ENCODE results near the gene TAS1R3. TPM values are rescaled to one million over a fixed set of nuclear protein-coding genes. Genes with fewer than 3 reads are reported as not detected.
"Not testable (repeated sequence)": the region's sequence is repeated elsewhere in the genome, so short reads cannot be mapped to it uniquely, and the experiment has no call there.

TAS1R3 gene
- total RNA-seq, 1 experiment from 2014 or later: 0.22 TPM

DNA sequence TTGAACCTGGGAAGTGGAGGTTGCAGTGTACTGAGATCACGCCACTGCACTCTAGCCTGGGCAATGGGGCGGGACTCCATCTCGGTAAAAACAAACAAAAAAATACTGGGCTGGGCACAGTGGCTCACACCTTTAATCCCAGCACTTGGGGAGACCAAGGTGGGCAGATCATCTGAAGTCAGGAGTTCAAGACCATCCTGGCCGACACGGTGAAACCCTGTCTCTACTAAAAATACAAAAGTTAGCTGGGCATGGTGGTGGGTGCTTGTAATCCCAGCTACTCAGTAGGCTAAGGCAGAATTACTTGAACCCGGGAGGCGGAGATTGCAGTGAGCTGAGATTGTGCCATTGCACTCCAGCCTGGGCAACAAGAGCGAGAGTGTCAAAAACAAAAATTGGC is 14.9 kb upstream of the TAS1R3 start:
- ChIA-PET CTCF (interaction anchor here (1.0 to 3.0 kb wide), 5 partner anchors 11 to 36 kb away, joined by 5 to 10 read pairs (median 5); no protein-coding TSS in a partner anchor), POLR2A (interaction anchor here (1.1 to 1.3 kb wide), 2 partner anchors 12 to 16 kb away, joined by 5 to 7 read pairs; no protein-coding TSS in a partner anchor)
- H3K4me1 Mint-ChIP-seq: peaks cover 15% of the 10 kb centered on the region
- not testable (repeated sequence) for DNase-seq (ENCODE audit: low spot score); ATAC-seq; H3K9me3 Mint-ChIP-seq; H3K27me3 Mint-ChIP-seq (ENCODE audit: low read depth); H3K4me3 Mint-ChIP-seq
- H3K27ac Mint-ChIP-seq: peak overlapping the region; percentile 91
- peaks cover 24% of the 10 kb centered on the region for H3K36me3 Mint-ChIP-seq

DNA sequence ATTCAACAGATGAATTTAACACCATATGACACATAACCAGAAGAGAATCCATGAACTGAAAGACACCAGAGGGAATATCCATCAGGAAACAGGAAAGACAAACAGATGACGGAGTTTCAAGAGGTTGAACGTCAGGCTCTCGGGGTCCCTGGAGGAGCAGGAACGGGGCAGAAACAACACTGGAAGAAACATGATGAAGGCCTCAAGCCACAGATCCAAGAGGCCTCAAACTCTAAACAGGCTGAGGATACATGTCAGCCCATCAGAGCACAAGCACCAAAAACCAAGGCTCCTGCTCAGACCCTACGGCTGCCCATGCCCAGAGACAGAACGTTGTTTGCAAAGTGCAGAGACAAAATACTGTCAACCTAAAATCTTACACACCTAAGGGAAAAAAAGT is 13.7 kb upstream of the TAS1R3 start:
- Mint-ChIP-seq H3K9me3 (no peaks in the 10 kb centered on the region), H3K4me1 (peaks cover 18% of the 10 kb centered on the region), H3K36me3 (peaks cover 24% of the 10 kb centered on the region), H3K4me3 (no peak overlapping the region), H3K27me3 (ENCODE audit: low read depth) (no peaks in the 10 kb centered on the region), H3K27ac (peak overlapping the region; percentile 65)
- DNase-seq (ENCODE audit: low spot score): no peak
- TF ChIP-seq GRHL2 (CRISPR knock-in tag; IDR thresholded peaks at IDR 0.05; ENCODE audit: insufficient replicate concordance, severe bottlenecking) (no peak), ZBTB21 (CRISPR knock-in tag; IDR thresholded peaks at IDR 0.05; ENCODE audit: borderline replicate concordance) (no peak), MXD4 (CRISPR knock-in tag; IDR thresholded peaks at IDR 0.05; ENCODE audit: borderline replicate concordance) (no peak)
- TF ChIP-seq, protein P1, sequence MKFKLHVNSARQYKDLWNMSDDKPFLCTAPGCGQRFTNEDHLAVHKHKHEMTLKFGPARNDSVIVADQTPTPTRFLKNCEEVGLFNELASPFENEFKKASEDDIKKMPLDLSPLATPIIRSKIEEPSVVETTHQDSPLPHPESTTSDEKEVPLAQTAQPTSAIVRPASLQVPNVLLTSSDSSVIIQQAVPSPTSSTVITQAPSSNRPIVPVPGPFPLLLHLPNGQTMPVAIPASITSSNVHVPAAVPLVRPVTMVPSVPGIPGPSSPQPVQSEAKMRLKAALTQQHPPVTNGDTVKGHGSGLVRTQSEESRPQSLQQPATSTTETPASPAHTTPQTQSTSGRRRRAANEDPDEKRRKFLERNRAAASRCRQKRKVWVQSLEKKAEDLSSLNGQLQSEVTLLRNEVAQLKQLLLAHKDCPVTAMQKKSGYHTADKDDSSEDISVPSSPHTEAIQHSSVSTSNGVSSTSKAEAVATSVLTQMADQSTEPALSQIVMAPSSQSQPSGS (CRISPR knock-in tag; IDR thresholded peaks at IDR 0.05; ENCODE audit: borderline replicate concordance, low read depth): no peak
- POLR2A ChIA-PET: no interaction called here
- CTCF ChIA-PET: interaction anchor here (3.0 kb wide), 1 partner anchor 17 kb away, joined by 10 read pairs; no protein-coding TSS in a partner anchor
- no peak for ATAC-seq

DNA sequence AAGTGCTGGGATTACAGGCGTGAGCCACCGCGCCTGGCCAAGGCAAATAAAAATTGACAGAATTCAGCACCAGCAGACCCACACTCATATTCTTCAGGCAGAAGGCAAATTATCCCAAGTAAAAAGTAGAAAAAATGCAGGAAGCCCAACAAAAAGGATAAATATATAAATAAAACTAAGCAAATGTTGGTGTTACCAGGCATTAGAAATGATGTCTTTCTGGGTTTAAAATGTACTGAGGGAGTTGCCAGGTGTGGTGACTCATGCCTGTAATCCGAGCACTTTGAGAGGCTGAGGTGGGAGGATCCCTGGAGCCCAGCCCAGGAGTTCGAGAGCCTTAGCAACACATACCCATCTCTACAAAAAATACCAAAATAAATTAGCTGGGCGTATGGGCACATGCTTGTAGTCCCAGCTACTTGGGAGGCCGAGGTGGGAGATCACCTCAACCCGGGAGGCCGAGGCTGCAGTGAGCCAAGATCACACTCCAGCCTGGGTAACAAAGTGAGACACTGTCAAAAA is 12.9 kb upstream of the TAS1R3 start:
- no peak for TF ChIP-seq ZNF219 (CRISPR knock-in tag; IDR thresholded peaks at IDR 0.05; ENCODE audit: borderline replicate concordance)
- TF ChIP-seq, protein P2, sequence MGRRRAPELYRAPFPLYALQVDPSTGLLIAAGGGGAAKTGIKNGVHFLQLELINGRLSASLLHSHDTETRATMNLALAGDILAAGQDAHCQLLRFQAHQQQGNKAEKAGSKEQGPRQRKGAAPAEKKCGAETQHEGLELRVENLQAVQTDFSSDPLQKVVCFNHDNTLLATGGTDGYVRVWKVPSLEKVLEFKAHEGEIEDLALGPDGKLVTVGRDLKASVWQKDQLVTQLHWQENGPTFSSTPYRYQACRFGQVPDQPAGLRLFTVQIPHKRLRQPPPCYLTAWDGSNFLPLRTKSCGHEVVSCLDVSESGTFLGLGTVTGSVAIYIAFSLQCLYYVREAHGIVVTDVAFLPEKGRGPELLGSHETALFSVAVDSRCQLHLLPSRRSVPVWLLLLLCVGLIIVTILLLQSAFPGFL (CRISPR knock-in tag; IDR thresholded peaks at IDR 0.05; ENCODE audit: borderline replicate concordance): no peak
- TF ChIP-seq, protein P3, sequence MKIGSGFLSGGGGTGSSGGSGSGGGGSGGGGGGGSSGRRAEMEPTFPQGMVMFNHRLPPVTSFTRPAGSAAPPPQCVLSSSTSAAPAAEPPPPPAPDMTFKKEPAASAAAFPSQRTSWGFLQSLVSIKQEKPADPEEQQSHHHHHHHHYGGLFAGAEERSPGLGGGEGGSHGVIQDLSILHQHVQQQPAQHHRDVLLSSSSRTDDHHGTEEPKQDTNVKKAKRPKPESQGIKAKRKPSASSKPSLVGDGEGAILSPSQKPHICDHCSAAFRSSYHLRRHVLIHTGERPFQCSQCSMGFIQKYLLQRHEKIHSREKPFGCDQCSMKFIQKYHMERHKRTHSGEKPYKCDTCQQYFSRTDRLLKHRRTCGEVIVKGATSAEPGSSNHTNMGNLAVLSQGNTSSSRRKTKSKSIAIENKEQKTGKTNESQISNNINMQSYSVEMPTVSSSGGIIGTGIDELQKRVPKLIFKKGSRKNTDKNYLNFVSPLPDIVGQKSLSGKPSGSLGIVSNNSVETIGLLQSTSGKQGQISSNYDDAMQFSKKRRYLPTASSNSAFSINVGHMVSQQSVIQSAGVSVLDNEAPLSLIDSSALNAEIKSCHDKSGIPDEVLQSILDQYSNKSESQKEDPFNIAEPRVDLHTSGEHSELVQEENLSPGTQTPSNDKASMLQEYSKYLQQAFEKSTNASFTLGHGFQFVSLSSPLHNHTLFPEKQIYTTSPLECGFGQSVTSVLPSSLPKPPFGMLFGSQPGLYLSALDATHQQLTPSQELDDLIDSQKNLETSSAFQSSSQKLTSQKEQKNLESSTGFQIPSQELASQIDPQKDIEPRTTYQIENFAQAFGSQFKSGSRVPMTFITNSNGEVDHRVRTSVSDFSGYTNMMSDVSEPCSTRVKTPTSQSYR (CRISPR knock-in tag; IDR thresholded peaks at IDR 0.05): no peak
- TF ChIP-seq, protein P4, sequence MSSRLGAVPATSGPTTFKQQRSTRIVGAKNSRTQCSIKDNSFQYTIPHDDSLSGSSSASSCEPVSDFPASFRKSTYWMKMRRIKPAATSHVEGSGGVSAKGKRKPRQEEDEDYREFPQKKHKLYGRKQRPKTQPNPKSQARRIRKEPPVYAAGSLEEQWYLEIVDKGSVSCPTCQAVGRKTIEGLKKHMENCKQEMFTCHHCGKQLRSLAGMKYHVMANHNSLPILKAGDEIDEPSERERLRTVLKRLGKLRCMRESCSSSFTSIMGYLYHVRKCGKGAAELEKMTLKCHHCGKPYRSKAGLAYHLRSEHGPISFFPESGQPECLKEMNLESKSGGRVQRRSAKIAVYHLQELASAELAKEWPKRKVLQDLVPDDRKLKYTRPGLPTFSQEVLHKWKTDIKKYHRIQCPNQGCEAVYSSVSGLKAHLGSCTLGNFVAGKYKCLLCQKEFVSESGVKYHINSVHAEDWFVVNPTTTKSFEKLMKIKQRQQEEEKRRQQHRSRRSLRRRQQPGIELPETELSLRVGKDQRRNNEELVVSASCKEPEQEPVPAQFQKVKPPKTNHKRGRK (CRISPR knock-in tag; IDR thresholded peaks at IDR 0.05; ENCODE audit: borderline replicate concordance): no peak
- Mint-ChIP-seq H3K36me3 (peaks cover 18% of the 10 kb centered on the region), H3K27ac (peak overlapping the region; percentile 79), H3K9me3 (no peaks in the 10 kb centered on the region), H3K4me1 (peaks cover 21% of the 10 kb centered on the region), H3K27me3 (ENCODE audit: low read depth) (no peaks in the 10 kb centered on the region), H3K4me3 (no peak overlapping the region)
- POLR2A ChIA-PET: no interaction called here
- no peak for ATAC-seq
- DNase-seq (ENCODE audit: low spot score): no peak
- CTCF ChIA-PET: no interaction called here

All from WTC11 (cell line).